NT2/D1 (cell line): ENCODE measurements around the gene IL5RA.

Source experiments
- SUZ12 ChIP-seq: IDR thresholded peaks from 2 replicates; pipeline ENCODE4 v1.6.1; 2011; ENCODE audit not compliant: insufficient read length, insufficient read depth; ENCODE audit errors: extremely low read depth
- YY1 ChIP-seq: IDR thresholded peaks from 2 replicates; pipeline ENCODE4 v1.6.1; 2011; ENCODE audit not compliant: insufficient read length, insufficient read depth
- ZNF274 ChIP-seq: IDR thresholded peaks from 2 replicates; pipeline ENCODE4 v1.6.1; 2011; ENCODE audit warnings: mild to moderate bottlenecking, low read depth, low read length

GRCh38 chr3:3117651-3118050, 7.5 kb upstream of the IL5RA start:
- no peak for TF ChIP-seq YY1
- no peak for TF ChIP-seq SUZ12
- TF ChIP-seq ZNF274: no peak
